ENCODE measurements around the gene DPP4.

DNA sequence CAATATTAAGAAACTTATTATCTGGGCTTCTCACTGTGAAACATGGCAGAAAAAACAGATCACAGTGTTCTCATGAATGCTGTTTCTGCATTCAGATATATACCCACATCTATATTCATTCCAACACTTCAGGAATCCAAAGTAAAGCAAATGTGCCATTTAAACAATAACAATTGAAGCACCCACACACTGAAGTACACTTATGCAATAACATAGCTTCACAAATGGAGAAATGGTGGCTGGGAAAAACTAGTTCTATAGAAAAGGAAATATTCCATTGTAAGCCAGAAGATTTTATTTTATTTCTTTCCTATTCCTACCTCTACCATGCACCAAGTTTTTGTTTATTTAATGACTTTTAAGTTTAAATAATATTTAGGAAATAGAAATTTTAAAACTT is 111.9 kb downstream of the DPP4 start:
- TF ChIP-seq, protein P1, sequence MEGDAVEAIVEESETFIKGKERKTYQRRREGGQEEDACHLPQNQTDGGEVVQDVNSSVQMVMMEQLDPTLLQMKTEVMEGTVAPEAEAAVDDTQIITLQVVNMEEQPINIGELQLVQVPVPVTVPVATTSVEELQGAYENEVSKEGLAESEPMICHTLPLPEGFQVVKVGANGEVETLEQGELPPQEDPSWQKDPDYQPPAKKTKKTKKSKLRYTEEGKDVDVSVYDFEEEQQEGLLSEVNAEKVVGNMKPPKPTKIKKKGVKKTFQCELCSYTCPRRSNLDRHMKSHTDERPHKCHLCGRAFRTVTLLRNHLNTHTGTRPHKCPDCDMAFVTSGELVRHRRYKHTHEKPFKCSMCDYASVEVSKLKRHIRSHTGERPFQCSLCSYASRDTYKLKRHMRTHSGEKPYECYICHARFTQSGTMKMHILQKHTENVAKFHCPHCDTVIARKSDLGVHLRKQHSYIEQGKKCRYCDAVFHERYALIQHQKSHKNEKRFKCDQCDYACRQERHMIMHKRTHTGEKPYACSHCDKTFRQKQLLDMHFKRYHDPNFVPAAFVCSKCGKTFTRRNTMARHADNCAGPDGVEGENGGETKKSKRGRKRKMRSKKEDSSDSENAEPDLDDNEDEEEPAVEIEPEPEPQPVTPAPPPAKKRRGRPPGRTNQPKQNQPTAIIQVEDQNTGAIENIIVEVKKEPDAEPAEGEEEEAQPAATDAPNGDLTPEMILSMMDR (IDR thresholded peaks at IDR 0.05): no peak
- no peak for TF ChIP-seq POLR2A (IDR thresholded peaks at IDR 0.05)
